Measurements from ENCODE around the gene COL8A2.

DNA sequence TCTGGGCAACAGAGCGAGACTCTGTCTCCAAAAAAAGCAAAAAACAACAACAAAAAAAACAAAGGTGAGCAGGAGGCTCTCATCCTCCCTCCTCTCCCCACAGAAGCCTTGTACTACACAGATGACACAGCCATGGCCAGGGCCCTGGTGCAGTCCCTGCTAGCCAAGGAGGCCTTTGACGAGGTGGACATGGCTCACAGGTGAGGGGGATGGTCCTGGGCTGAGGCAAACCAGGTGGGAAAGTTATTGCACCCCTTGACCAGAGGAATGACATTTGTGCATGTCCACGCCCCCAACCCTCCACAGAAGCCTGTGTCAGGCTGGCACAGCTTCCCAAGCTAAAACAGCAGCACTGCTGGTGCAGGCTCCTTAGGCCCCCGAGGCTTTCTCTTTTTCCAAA lies 33.9 kb downstream of the COL8A2 start:
- TF ChIP-seq, protein P1, sequence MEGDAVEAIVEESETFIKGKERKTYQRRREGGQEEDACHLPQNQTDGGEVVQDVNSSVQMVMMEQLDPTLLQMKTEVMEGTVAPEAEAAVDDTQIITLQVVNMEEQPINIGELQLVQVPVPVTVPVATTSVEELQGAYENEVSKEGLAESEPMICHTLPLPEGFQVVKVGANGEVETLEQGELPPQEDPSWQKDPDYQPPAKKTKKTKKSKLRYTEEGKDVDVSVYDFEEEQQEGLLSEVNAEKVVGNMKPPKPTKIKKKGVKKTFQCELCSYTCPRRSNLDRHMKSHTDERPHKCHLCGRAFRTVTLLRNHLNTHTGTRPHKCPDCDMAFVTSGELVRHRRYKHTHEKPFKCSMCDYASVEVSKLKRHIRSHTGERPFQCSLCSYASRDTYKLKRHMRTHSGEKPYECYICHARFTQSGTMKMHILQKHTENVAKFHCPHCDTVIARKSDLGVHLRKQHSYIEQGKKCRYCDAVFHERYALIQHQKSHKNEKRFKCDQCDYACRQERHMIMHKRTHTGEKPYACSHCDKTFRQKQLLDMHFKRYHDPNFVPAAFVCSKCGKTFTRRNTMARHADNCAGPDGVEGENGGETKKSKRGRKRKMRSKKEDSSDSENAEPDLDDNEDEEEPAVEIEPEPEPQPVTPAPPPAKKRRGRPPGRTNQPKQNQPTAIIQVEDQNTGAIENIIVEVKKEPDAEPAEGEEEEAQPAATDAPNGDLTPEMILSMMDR (conservative IDR thresholded peaks at IDR 0.05; ENCODE audit: low read length), result no peak
- TF ChIP-seq EZH2phosphoT487 (IDR thresholded peaks at IDR 0.05; ENCODE audit: borderline replicate concordance), result no peak
